Measurements from ENCODE around the gene CREBBP.
"Not testable (repeated sequence)": the region's sequence is repeated elsewhere in the genome, so short reads cannot be mapped to it uniquely, and the experiment has no call there.

Gene CREBBP

DNA sequence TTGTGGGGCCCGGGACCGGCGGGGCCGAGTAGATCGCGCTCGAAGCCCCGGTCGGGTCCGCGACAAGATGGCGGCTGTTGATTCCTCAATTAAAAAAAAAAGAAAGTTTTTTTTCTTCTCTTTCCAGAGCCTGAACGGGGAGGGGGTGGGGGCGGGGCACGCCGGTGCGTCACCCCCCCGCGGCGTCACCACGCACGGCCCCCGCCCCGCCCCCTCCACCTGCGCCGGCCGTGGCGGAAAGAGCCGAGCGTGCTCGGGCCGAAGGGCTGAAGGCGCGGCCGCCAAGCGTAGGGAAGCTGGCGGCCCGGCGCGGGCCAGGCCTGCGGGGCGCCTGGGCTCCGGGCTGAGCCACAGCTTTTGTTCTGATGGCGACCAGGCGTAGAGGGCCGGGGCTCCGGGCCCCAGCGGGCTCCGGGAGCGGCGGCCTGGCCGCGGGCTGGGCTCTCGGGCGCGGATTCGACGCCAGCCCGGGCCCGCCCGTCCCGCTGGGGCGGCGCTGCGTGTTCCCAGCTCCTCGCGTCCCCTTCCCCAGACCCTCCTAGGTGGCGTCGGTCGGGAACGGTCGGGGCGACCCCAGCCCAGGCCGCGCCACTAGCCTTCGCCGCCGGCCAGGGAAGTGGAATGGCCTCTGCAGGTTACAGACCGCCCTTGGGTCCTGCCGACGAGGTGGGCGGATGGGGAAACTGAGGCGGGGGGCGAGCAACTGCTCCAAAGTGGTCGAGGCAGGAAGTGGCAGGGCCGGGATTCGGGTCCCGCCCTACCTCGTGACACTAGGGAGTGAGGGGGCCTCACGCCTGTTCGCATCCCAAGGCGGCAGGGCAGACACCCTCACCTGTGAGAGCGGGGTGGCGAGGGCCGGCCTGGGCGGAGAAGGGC lies at the start of gene CREBBP:
CREBBP (minus strand) TSS at position 91 of the 876 bp plus-strand sequence. CDS start 797 bp downstream, outside the sequence.
- TF ChIP-seq, protein P1, sequence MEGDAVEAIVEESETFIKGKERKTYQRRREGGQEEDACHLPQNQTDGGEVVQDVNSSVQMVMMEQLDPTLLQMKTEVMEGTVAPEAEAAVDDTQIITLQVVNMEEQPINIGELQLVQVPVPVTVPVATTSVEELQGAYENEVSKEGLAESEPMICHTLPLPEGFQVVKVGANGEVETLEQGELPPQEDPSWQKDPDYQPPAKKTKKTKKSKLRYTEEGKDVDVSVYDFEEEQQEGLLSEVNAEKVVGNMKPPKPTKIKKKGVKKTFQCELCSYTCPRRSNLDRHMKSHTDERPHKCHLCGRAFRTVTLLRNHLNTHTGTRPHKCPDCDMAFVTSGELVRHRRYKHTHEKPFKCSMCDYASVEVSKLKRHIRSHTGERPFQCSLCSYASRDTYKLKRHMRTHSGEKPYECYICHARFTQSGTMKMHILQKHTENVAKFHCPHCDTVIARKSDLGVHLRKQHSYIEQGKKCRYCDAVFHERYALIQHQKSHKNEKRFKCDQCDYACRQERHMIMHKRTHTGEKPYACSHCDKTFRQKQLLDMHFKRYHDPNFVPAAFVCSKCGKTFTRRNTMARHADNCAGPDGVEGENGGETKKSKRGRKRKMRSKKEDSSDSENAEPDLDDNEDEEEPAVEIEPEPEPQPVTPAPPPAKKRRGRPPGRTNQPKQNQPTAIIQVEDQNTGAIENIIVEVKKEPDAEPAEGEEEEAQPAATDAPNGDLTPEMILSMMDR (IDR thresholded peaks at IDR 0.05), result no peak
- no peak for TF ChIP-seq ZFX (IDR thresholded peaks at IDR 0.05; ENCODE audit: borderline replicate concordance)
- peak within 1 kb of the TSS; percentile 80 for H3K27ac ChIP-seq

DNA sequence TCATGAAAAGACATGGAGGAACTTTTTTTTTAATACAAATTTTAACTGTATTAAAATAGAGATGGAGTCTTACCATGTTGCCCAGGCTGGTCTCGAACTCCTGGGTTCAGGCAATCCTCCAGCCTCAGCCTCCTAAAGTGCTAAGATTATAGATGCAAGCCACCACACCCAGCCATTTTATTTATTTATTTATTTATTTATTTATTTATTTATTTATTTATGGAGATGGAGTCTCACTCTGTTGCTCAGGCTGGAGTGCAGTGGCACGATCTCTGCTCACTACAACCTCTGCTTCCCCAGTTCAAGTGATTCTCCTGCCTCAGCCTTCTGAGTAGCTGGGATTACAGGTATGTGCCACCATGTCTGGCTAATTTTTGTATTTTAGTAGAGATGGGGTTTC lies 46.6 kb upstream of the CREBBP start:
- not testable (repeated sequence) for H3K27ac ChIP-seq

DNA sequence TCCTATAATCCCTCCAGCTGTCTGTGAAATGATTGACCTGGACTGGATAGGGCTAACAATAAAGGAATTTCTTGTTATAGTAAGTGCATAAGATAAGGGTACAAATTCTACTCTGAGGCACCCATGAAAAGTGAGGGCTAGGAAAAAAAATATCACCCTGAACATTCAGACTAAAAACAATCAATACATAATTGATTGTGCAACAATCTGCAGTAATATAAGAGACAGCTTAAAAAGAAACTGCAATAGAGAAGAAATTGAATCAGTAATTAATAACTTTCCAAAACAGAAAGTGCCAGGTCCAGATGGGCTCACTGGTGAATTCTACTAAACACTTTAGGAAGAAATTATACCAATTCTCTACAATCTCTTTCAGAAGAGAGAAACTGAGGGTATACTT lies 44.2 kb upstream of the CREBBP start:
- TF ChIP-seq, protein P1 (IDR thresholded peaks at IDR 0.05), result no peak
- TF ChIP-seq ZFX (IDR thresholded peaks at IDR 0.05; ENCODE audit: borderline replicate concordance), result no peak
- H3K27ac ChIP-seq, result no peak overlapping the region

DNA sequence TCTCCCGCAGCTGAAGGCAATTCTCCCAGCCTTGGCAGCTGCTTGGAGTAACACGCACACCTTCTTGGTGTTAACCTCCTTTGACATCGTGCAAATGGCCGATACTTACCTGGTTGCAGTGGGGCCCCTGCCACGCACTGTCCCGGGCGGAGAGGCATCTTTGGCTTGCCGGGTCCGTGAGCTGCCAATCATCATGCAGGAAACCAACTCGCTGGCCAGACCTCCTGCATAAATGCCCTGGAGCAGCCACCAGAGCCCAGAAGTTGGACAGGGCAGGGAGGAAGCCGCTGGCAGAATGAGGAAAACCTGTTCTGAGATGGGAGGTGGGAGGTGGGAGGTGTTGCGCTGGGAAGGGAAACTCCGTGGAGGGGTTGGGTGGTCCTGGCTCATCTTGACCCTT lies 41.7 kb upstream of the CREBBP start:
- no peak for TF ChIP-seq ZFX (IDR thresholded peaks at IDR 0.05; ENCODE audit: borderline replicate concordance)
- TF ChIP-seq, protein P1 (IDR thresholded peaks at IDR 0.05), result no peak
- H3K27ac ChIP-seq, result no peak overlapping the region

DNA sequence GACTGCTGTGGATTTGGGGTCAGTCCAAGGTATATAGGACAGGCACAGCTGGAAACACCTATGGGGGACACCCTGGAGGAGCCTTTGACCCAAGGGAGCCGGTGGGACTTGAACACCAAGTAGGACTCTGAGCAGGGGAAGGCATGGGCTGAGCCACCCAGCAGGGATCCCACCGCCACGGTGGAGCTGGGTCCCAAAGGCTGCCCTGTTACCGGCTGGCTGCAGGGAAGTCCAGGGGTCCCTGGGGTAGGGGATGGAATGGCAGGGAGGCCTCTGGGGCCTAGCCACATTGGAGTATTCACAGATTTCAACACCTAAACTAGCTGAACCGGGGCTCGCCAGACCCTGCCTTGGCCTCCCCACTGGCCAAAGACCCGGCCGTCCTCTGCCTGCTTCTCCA lies 39.7 kb upstream of the CREBBP start:
- TF ChIP-seq, protein P1 (IDR thresholded peaks at IDR 0.05), result no peak
- TF ChIP-seq ZFX (IDR thresholded peaks at IDR 0.05; ENCODE audit: borderline replicate concordance), result no peak
- H3K27ac ChIP-seq, result no peak overlapping the region

DNA sequence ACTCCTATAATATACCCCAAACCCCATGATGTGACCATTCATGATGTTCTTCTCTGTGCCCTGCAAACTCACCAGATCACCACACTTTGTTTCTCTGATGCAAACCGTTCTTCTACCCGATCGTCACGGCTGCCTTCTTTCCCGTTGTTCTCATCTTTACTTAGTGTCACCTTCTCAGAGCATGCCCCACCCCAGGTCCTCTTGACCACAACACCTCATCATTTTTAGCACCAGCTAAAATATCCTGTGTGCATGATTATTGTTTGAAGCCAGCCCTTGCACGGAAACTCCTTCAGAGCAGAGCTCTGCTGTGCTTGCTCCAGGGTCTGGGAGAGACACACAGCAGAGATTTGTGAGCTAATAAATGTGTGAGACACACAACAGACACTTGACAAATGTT lies 38.9 kb upstream of the CREBBP start:
- no peak overlapping the region for H3K27ac ChIP-seq
- TF ChIP-seq, protein P1 (IDR thresholded peaks at IDR 0.05), result no peak
- TF ChIP-seq ZFX (IDR thresholded peaks at IDR 0.05; ENCODE audit: borderline replicate concordance), result no peak

DNA sequence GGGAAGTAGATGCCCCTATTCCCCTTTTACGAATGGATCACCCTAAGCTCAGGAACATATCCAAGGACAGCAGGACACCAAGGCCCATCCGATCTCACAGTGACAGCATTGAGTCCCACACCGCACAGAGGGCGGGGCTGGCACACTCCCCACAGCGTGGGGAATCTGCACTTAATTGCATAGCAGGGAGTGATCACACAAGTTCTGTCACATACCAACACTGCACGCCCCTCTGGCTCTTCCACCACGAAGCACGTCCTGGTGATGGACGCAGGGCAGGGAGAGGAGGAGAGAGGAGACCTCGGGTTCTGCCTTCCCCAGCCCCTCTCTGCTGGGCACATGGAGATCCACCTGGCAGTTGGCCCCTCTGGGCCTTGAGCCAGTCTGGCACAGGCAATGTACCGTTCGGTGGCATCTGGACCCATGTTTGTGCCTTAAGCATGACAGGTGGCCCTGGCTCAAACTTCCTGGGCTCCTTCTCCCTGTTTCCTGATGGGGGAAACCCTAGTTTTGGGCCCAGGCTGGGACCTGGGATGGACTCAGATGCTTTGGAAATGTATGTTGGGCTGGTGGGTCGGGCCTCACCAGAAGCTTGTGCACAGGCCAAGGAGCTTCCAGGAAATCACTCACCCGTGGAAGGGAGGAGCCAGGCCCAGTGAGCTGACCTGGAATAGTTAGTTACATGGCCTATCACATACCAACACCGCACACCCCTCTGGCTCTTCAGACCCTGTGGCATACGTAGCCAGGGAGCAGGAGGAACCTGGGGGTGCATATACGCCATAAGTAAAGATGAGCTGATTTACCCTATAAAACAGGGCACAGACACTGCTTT lies 35.1 kb upstream of the CREBBP start:
- H3K27ac ChIP-seq, result no peak overlapping the region
- TF ChIP-seq, protein P1 (IDR thresholded peaks at IDR 0.05), result no peak
- no peak for TF ChIP-seq ZFX (IDR thresholded peaks at IDR 0.05; ENCODE audit: borderline replicate concordance)
